NCI-H2227 (cell line): ENCODE measurements around the gene COL4A2.

Experiments used
- DNase-seq: peaks from one replicate; lab custom pipeline; 2025; ENCODE audit not compliant: unreplicated experiment; lab: John Stamatoyannopoulos, UW

Gene COL4A2

GRCh38 chr13:110466266-110466915, 159.3 kb downstream of the COL4A2 start:
- no peak for DNase-seq

- DNase-seq: no peak
Observed at GRCh38 chr13:110467516-110468110, 160.5 kb downstream of the COL4A2 start.

- DNase-seq: no peak
Observed at GRCh38 chr13:110468986-110469495, 162.0 kb downstream of the COL4A2 start.

- no peak for DNase-seq
Observed at GRCh38 chr13:110469597-110469996, 162.5 kb downstream of the COL4A2 start.

- no peak for DNase-seq
Observed at GRCh38 chr13:110470272-110471009, 163.4 kb downstream of the COL4A2 start.

GRCh38 chr13:110471156-110471832, 164.2 kb downstream of the COL4A2 start:
- DNase-seq: no peak

GRCh38 chr13:110471833-110472162, 164.7 kb downstream of the COL4A2 start:
- DNase-seq: no peak

GRCh38 chr13:110472904-110473563, 165.9 kb downstream of the COL4A2 start:
- DNase-seq: no peak

GRCh38 chr13:110474713-110475112, 167.6 kb downstream of the COL4A2 start:
- no peak for DNase-seq

- no peak for DNase-seq
Observed at GRCh38 chr13:110475117-110475516, 168.0 kb downstream of the COL4A2 start.

GRCh38 chr13:110475550-110476219, 168.6 kb downstream of the COL4A2 start:
- DNase-seq: no peak

- no peak for DNase-seq
Observed at GRCh38 chr13:110476220-110476617, 169.1 kb downstream of the COL4A2 start.

- no peak for DNase-seq
Observed at GRCh38 chr13:110477706-110478245, 170.7 kb downstream of the COL4A2 start.

GRCh38 chr13:110478405-110479214, 171.5 kb downstream of the COL4A2 start:
- DNase-seq: no peak

- DNase-seq: no peak
Observed at GRCh38 chr13:110479215-110479545, 172.1 kb downstream of the COL4A2 start.

GRCh38 chr13:110479648-110480047, 172.6 kb downstream of the COL4A2 start:
- DNase-seq: no peak

GRCh38 chr13:110480161-110480560, 173.1 kb downstream of the COL4A2 start:
- DNase-seq: no peak

- no peak for DNase-seq
Observed at GRCh38 chr13:110483386-110483968, 176.4 kb downstream of the COL4A2 start.
